CD1c-positive myeloid dendritic cell (primary cell): Measurements from ENCODE around the gene HORMAD2.

ENCODE experiments used
- DNase-seq: peaks from one replicate; pipeline ENCODE4 v3.0.0-alpha.2; 2016; ENCODE audit errors: extremely low spot score

Gene HORMAD2

GRCh38 chr22:30167296-30167695, 87.0 kb downstream of the HORMAD2 start:
- no peak for DNase-seq

DNA sequence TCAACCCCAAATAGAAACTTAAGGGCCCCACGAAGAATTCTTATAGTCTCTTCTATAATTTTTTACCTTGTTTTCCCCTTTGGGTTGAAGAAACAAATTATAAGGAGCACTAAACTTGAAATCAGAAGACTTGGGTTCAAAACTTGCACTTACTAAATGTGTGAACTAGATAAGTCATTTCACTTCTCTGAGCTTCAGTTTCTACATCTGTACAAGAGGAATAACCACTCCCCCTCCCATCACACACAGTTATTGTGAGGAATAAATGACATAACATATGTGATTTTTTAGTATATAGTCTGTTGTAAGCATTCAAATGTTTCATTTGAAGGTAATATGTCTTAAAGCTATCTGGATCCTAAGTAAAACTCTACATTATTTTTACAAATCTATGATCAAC, 87.5 kb downstream of the HORMAD2 start:
- DNase-seq = no peak

DNA sequence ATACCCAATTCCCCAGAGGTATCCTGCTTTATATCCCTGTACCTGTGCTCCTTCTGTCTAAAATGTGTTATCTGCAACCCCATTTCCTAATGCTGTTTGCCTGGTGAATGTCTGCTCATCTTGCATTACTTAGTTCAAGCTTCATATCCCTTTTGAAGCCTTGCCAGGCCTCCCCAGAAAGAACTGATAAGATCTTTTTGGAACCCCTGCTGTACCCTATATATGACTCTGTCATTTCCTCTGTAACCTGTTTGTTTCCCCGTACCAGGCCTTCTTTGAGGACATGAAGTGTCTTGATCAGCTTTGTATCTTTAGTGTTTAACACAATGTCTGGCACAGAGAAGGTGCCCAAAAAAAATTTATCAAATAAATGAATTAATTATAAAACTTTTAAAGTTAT, 88.7 kb downstream of the HORMAD2 start:
- no peak for DNase-seq

- no peak for DNase-seq
These were observed 89.9 kb downstream of the HORMAD2 start for GRCh38 chr22:30170129-30170528.

DNA sequence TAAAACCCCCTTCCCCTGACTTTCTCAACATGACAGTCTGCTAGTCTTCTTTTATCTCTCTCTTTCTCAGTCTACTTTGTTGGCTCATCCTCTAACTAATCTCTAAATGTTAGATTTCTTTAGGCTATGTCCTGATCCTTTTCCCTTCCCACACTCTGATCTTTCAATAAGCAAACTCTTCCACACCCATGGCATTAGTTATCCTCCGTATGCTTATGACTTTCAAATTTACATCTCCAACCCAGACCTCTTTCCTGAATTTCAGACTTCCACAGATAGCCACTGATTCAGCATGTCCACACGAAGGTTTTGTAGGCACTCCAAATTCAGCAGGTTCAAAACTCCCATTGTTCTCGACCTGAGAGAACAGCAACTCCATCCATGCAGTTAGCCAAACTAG, 90.7 kb downstream of the HORMAD2 start:
- no peak for DNase-seq

GRCh38 chr22:30175690-30176288, 95.5 kb downstream of the HORMAD2 start:
- DNase-seq = no peak

- DNase-seq = no peak
These were observed 96.2 kb downstream of the HORMAD2 start for GRCh38 chr22:30176431-30176830.

- no peak for DNase-seq
These were observed 98.2 kb downstream of the HORMAD2 start for GRCh38 chr22:30178181-30179126.

DNA sequence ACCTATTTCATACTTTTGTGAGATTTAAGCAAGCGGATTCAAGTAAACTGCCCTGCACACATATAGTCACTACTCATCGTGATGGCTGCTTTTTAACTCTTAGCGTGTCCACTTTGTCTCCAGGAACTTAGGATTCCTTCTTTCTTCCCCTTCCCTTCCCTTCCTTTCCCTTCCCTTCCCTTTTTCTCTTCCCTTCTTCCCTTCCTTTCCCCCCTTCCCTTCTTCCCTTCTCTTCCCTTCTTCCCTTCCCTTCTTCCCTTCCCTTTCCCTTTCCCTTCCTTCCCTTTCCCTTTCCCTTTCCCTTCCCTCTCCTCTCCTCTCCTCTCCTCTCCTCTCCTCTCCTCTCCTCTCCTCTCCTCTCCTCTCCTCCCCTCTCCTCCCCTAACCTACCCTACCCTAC, 100.4 kb downstream of the HORMAD2 start:
- no peak for DNase-seq

DNA sequence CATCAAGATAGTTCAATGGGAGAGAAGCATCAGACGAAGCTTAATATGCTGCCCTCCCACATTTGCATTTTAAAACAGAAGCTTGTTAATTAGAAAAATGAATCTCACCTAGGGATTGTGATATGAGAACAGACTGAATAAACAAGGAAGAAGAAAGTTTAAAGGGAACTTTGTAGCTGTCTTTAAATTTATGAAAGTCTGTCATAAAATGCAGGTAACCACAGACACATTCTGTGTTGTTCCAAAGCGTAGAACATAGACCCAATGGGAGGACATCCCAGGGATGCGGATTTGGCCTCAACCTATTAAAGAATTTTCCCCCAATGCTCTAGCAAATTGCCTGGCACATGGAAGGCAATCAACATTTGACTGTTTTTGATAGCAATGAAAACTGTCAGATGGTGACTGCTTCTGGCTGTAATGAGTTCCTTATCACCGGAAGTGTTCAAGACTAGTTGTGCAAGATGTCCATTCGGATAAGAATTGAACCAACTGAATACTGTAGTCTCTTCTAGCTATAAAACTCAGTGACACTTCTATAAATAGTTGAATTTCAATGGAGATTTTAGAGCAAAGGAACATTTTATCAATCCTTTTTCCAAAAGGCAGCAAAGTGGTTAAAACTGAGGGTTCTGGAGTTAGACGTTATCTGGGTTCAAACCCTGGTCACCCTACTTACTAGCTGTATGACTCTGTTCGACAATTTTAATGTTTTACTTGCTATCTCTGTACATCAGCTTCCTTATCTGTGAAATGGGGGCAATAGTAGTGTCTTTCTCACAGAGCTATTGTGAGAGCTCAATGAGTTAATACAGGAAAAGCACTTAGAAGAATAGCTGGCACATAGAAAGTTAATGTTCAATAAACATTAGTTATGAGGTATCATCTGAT, 101.4 kb downstream of the HORMAD2 start:
- no peak for DNase-seq

DNA sequence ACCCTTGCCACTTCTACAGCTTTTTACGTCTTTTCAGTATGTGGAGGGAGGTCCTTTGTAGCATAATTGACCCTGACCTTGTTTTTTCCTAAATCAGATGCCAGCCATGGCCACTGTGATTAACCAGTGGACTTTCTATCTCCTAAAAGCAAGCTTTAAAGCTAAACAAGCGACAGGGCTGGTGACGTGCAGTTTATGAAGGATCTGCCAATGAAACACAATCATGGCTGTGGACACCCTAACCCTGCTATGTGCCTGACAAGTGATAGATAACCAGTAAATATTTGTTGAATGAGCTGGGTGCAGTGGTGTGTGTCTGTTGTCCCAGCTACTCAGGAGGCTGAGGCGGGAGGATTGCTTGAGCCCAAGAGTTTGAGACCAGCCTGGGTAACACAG, 102.1 kb downstream of the HORMAD2 start:
- no peak for DNase-seq

DNA sequence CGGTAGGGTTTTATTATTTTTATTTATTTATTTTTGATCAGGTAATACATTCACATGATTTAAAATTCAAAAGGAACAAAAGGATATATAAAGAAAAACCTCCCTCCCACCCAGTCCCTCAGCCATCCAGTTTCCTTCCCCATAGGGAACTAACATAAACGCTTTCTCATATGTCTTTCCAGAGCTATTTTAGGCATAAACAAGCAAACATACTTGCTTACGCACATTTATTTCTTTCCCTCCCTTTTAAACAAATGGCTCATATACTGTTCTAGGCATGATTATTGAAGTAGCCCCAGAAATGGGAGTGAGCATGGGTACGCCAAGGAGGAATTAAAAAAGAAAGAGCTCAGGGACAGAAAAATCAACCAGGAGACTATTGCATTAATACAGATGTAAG, 102.6 kb downstream of the HORMAD2 start:
- no peak for DNase-seq

- DNase-seq = no peak
These were observed 103.0 kb downstream of the HORMAD2 start for GRCh38 chr22:30183271-30183670.

GRCh38 chr22:30183861-30184278, 103.6 kb downstream of the HORMAD2 start:
- no peak for DNase-seq

GRCh38 chr22:30185129-30185528, 104.9 kb downstream of the HORMAD2 start:
- DNase-seq = no peak

DNA sequence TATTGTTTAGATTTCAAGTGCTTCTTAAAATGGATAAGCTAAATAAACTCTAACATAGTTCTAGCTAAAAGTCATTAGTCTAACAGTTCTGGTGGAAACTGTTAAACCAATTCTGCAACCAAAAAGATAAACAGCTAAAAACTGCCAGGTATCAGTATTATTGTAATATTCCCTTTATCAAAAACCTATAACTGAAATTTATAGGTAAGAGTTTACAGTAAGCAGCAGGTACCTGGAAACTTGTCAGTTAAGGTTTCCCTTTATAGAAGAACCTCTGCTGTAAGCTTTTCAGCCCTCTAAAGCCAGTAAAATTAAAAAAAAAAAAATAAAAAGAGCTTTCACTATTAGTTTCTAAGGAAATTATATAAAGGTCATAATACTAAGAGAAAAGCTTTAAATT, 105.3 kb downstream of the HORMAD2 start:
- no peak for DNase-seq

- no peak for DNase-seq
These were observed 105.8 kb downstream of the HORMAD2 start for GRCh38 chr22:30186041-30186440.

DNA sequence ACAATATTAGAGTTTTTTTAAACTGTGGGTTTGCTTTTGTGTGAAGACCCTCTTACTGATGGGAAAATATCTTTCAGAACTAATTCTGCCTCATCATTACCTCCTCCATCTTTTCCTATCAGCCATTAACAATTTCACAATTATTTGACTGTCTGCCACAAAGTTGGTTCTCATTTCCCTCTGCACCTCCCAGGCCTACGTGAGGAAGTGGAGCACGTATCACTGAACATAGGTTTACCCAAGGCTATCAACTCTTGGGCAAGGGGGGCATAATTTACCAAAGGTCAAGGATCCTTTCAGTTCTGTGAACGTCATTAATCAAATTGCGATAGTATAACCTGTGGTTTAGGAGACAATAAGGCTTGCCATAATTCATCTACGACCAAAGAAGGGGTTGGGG, 106.2 kb downstream of the HORMAD2 start:
- peak; percentile 42 for DNase-seq

DNA sequence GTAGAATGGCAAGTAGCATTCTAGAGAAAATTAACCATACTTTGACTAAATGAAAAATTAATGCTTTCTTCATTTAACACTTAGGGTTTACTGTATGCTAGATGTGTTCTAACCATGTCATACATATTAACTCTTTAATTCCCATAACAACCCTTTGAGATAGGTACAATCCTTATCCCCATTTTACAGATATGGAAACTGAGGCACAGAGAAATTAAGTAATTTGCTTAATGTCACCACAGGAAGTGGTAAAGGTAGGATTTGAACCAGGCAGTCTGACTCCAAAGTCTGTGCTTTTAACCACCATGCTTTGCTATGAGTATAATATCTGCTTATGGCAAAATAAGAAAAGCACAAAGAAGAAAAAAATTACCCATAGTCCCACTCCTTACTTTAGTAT, 106.8 kb downstream of the HORMAD2 start:
- DNase-seq = no peak

DNA sequence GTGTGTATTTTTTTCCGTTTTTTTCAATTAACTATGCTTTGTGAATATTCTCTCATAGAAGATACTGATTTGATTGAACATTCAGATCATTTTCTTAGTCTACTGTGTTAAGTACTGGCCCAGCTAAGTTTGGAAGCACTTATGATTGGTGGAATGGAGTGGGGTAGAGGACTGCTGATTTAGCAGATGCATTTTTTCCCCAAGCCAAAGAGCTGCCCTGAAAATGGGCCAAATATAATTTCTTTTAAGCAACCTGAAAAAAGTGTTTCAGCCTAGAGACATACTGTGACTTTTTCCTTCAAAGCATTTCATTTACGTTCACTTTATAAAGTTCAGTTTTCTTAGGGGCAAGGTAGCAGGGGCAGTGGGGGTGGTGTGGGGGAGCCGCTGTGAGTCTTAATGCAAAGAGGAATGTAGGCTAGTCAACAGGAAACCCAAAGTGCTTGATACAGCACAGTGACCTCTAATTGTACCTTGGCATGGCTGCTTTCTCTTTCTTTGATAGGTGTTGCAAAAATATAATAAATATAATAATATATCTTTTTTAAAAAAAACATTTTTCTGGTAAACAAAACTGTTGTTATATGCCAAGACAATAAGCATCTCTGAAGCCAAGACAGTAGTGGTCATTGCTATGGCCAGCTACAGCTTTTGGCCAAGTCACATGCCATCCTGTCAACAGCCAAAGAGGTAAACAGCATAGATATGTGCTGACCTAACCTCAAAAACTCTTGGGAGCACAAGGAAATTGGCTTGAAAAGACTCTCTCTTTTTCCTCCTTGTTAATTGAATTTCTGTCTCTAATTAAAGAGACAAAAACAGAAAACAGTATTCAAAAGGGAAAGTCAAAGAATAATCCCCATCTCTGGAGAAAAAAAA, 107.5 kb downstream of the HORMAD2 start:
- DNase-seq = no peak

GRCh38 chr22:30188911-30189310, 108.6 kb downstream of the HORMAD2 start:
- DNase-seq = no peak
